ENCODE data around the gene TUFT1.

- TF ChIP-seq CTCF (IDR thresholded peaks at IDR 0.05): no peak
- no peak for TF ChIP-seq EP300 (IDR thresholded peaks at IDR 0.05)
- TF ChIP-seq POLR2A (IDR thresholded peaks at IDR 0.05): no peak
Observed at GRCh38 chr1:151510614-151510956, 29.5 kb upstream of the TUFT1 start.
